Measurements from ENCODE around the gene FAM180B.

The FAM180B gene

GRCh38 chr11:47569646-47570045, 16.8 kb upstream of the FAM180B start:
- no peak for DNase-seq

GRCh38 chr11:47570651-47571356, 15.7 kb upstream of the FAM180B start:
- DNase-seq = no peak

- no peak for DNase-seq
Observed at GRCh38 chr11:47571357-47571729, 15.1 kb upstream of the FAM180B start.

GRCh38 chr11:47571895-47572294, 14.6 kb upstream of the FAM180B start:
- no peak for DNase-seq

GRCh38 chr11:47572715-47573255, 13.7 kb upstream of the FAM180B start:
- no peak for DNase-seq

- DNase-seq = no peak
Observed at GRCh38 chr11:47573321-47573720, 13.2 kb upstream of the FAM180B start.

GRCh38 chr11:47577460-47578041, 8.9 kb upstream of the FAM180B start:
- no peak for DNase-seq

GRCh38 chr11:47578524-47579494, 7.7 kb upstream of the FAM180B start, which contains the start of the genes KBTBD4 and NDUFS3:
TSS of gene KBTBD4 (minus strand) at chr11:47578970. CDS start at chr11:47578951, 19 bp downstream.
TSS of gene NDUFS3 (plus strand) at chr11:47579074. CDS start at chr11:47579092, 18 bp downstream.
- DNase-seq = peak; percentile 84

- no peak for DNase-seq
Observed at GRCh38 chr11:47583844-47584243, 2.6 kb upstream of the FAM180B start.

GRCh38 chr11:47587039-47587716, 700 bp downstream of the FAM180B start:
- DNase-seq = no peak

- no peak for DNase-seq
Observed at GRCh38 chr11:47587723-47588326, 1.3 kb downstream of the FAM180B start.

- DNase-seq = no peak
Observed at GRCh38 chr11:47589118-47589517, 2.6 kb downstream of the FAM180B start.

GRCh38 chr11:47589584-47589976, 3.1 kb downstream of the FAM180B start:
- DNase-seq = no peak

- no peak for DNase-seq
Observed at GRCh38 chr11:47589977-47590861, 3.7 kb downstream of the FAM180B start.

GRCh38 chr11:47591764-47592163, 5.3 kb downstream of the FAM180B start:
- no peak for DNase-seq

- DNase-seq = no peak
Observed at GRCh38 chr11:47592251-47592650, 5.8 kb downstream of the FAM180B start.

- no peak for DNase-seq
Observed at GRCh38 chr11:47592970-47593369, 6.5 kb downstream of the FAM180B start.

GRCh38 chr11:47593492-47593933, 7.0 kb downstream of the FAM180B start:
- DNase-seq = no peak

- DNase-seq = no peak
Observed at GRCh38 chr11:47593934-47594855, 7.7 kb downstream of the FAM180B start, which contains the start of gene C1QTNF4. TSS of gene C1QTNF4 (minus strand) at chr11:47594411. CDS start at chr11:47590810, 3,601 bp downstream.

GRCh38 chr11:47595029-47595428, 8.6 kb downstream of the FAM180B start:
- DNase-seq = no peak

All from stimulated activated CD4-positive, alpha-beta T cell treated with anti-CD3 and anti-CD28 coated beads, Interleukin-12 subunit alpha, Interleukin-12 subunit beta, amount 100 ng/mL, for 4 hours (primary cell).